CD4-positive, alpha-beta T cell (primary cell): ENCODE data around the gene PRR22. TPM values are rescaled to one million over a fixed set of nuclear protein-coding genes. Genes with fewer than 3 reads are reported as not detected.
"Not testable (repeated sequence)": the region's sequence is repeated elsewhere in the genome, so short reads cannot be mapped to it uniquely, and the experiment has no call there.

ENCODE experiments used
- ATAC-seq: fragments of 200-7000 bp; cut with Tn5 transposase; one replicate; pipeline ENCODE4 v1.10.0; 2022; ENCODE audit warnings: mild to moderate bottlenecking; ENCODE audit not compliant: poor library complexity
- CTCF ChIA-PET: fragments of 350-600 bp; sonication (Branson Sonifier 250); formaldehyde crosslinking; loops from one replicate; lab custom pipeline; 2021; ENCODE audit warnings: antibody characterized with exemption, inconsistent platforms; lab: Charles Lee
- POLR2A ChIA-PET: fragments of 350-600 bp; sonication (Branson Sonifier 250); formaldehyde crosslinking; loops from one replicate; lab custom pipeline; 2021; ENCODE audit warnings: antibody characterized with exemption, inconsistent platforms; lab: Charles Lee
- DNase-seq, 14 experiments: peaks; one replicate each; pipeline ENCODE4 v3.0.0-alpha.2; 2013 to 2020; ENCODE audit warnings: mixed read lengths in 2 of 14
- H3K27ac ChIP-seq, 2 donors: one replicate each; pipeline versions ENCODE4 v1.5.1 to v1.7.0; 2013; ENCODE audit warnings: low read length in 2 of 2, low read depth in 1 of 2, mild to moderate bottlenecking in 1 of 2
- H3K27me3 ChIP-seq, 2 experiments: 1 replicate in 1 of 2; 2 replicates in 1 of 2; pipeline versions ENCODE4 v1.6.1 to v1.7.0; 2013; ENCODE audit warnings: low read length in 2 of 2, control low read depth in 1 of 2, mild to moderate bottlenecking in 1 of 2, moderate library complexity in 1 of 2; ENCODE audit not compliant: insufficient read depth in 2 of 2, control insufficient read depth in 1 of 2
- H3K36me3 ChIP-seq: one replicate; pipeline ENCODE4 v1.6.1; 2013; ENCODE audit warnings: low read length, control low read depth; ENCODE audit not compliant: insufficient read depth
- H3K4me1 ChIP-seq: one replicate; pipeline ENCODE4 v1.6.1; 2013; ENCODE audit warnings: low read length, control low read depth; ENCODE audit not compliant: insufficient read depth
- H3K4me3 ChIP-seq: one replicate; pipeline ENCODE4 v1.5.1; 2013; ENCODE audit warnings: mild to moderate bottlenecking, low read length, moderate library complexity
- H3K9me3 ChIP-seq, 2 experiments: 1 replicate in 1 of 2; 2 replicates in 1 of 2; pipeline versions ENCODE4 v1.6.1 to v1.7.0; 2013; ENCODE audit warnings: low read length in 2 of 2, mild to moderate bottlenecking in 2 of 2, control low read depth in 1 of 2, moderate library complexity in 1 of 2; ENCODE audit not compliant: control insufficient read depth in 1 of 2, insufficient read depth in 1 of 2
- H3K27ac Mint-ChIP-seq: one replicate; pipeline ENCODE4 v1.8.0; 2020; ENCODE audit warnings: mixed read lengths
- H3K27me3 Mint-ChIP-seq: one replicate; pipeline ENCODE4 v1.8.0; 2021; ENCODE audit warnings: mixed read lengths
- H3K36me3 Mint-ChIP-seq: one replicate; pipeline ENCODE4 v1.8.0; 2021; ENCODE audit warnings: low read depth, mixed read lengths
- H3K4me1 Mint-ChIP-seq: one replicate; pipeline ENCODE4 v1.8.0; 2021; ENCODE audit warnings: low read depth, mixed read lengths
- H3K4me3 Mint-ChIP-seq: one replicate; pipeline ENCODE4 v1.8.0; 2020; ENCODE audit warnings: mild to moderate bottlenecking, mixed read lengths
- H3K9me3 Mint-ChIP-seq: one replicate; pipeline ENCODE4 v1.8.0; 2020; ENCODE audit warnings: mixed read lengths
- intact Hi-C, 2 experiments: fragments of 100-400 bp; cut with DNase I in 1 of 2; cut with micrococcal nuclease in 1 of 2; formaldehyde crosslinking; loops; one replicate each; pipeline versions ENCODE4 v1.15.1 to v1.9.0; 2023 to 2025; cut with DNase I, micrococcal nuclease
- total RNA-seq, 174 experiments: library from RNA in 2 of 174; stranded (reverse) in 2 of 174; gene quantifications; one replicate each; pipeline ENCODE4 v1.2.3 and lab custom pipeline; 2021 to 2026
- TF ChIP-seq, protein P1 (sequence below): fragments of 200-600 bp; IDR thresholded peaks from one replicate; pipeline ENCODE4 v1.8.0; 2022; ENCODE audit warnings: antibody characterized with exemption, mild to moderate bottlenecking

The PRR22 gene
- total RNA-seq, 2 experiments from 2014 or later: 3.1 to 4.9 TPM

GRCh38 chr19:5743630-5744029, 40.9 kb downstream of the PRR22 start:
- Mint-ChIP-seq H3K27me3 (peaks cover 7% of the 10 kb centered on the region), H3K4me3 (no peak overlapping the region), H3K4me1 (no peaks in the 10 kb centered on the region), H3K27ac (no peak overlapping the region), H3K36me3 (no peaks in the 10 kb centered on the region), H3K9me3 (no peaks in the 10 kb centered on the region)
- ATAC-seq (no peak), DNase-seq (no peak)
- no peaks in the 10 kb centered on the region for H3K4me1 ChIP-seq
- H3K36me3 ChIP-seq: no peaks in the 10 kb centered on the region
- CTCF ChIA-PET: no interaction called here
- TF ChIP-seq, protein P1, sequence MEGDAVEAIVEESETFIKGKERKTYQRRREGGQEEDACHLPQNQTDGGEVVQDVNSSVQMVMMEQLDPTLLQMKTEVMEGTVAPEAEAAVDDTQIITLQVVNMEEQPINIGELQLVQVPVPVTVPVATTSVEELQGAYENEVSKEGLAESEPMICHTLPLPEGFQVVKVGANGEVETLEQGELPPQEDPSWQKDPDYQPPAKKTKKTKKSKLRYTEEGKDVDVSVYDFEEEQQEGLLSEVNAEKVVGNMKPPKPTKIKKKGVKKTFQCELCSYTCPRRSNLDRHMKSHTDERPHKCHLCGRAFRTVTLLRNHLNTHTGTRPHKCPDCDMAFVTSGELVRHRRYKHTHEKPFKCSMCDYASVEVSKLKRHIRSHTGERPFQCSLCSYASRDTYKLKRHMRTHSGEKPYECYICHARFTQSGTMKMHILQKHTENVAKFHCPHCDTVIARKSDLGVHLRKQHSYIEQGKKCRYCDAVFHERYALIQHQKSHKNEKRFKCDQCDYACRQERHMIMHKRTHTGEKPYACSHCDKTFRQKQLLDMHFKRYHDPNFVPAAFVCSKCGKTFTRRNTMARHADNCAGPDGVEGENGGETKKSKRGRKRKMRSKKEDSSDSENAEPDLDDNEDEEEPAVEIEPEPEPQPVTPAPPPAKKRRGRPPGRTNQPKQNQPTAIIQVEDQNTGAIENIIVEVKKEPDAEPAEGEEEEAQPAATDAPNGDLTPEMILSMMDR: no peak
- no peak overlapping the region for H3K4me3 ChIP-seq
- H3K27ac ChIP-seq: no peak overlapping the region
- H3K27me3 ChIP-seq: no peaks in the 10 kb centered on the region
- no peaks in the 10 kb centered on the region for H3K9me3 ChIP-seq
- POLR2A ChIA-PET: no interaction called here
- intact Hi-C loops: no loop called here

DNA sequence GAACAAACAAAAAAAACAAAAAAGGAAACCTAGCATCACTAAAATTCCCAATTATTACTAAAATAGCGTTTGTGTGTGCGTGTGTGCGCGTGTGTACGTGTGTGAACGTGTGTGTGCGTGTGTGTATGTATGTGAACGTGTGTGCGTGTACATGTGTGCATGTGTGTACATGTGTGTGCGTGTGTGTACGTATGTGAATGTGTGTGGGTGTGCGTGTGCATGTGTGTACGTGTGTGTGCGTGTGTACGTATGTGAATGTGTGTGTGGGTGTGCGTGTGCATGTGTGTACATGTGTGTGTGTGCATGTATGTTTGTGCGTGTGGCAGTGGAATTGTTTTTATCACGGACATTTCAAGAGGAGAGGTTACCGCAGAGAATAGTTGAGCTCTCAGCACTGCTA, 42.5 kb downstream of the PRR22 start:
- no peaks in the 10 kb centered on the region for H3K4me1 Mint-ChIP-seq
- Histone ChIP-seq H3K4me3 (no peak overlapping the region), H3K36me3 (no peaks in the 10 kb centered on the region), H3K27ac (no peak overlapping the region), H3K27me3 (no peaks in the 10 kb centered on the region), H3K9me3 (no peaks in the 10 kb centered on the region), H3K4me1 (no peaks in the 10 kb centered on the region)
- H3K27ac Mint-ChIP-seq: no peak overlapping the region
- no peaks in the 10 kb centered on the region for H3K36me3 Mint-ChIP-seq
- ATAC-seq (no peak), DNase-seq (no peak)
- peaks cover 4% of the 10 kb centered on the region for H3K27me3 Mint-ChIP-seq
- TF ChIP-seq, protein P1: no peak
- POLR2A ChIA-PET: no interaction called here
- H3K9me3 Mint-ChIP-seq: no peaks in the 10 kb centered on the region
- H3K4me3 Mint-ChIP-seq: no peak overlapping the region
- intact Hi-C loops: no loop called here
- CTCF ChIA-PET: no interaction called here

- intact Hi-C loops: no loop called here
- ChIA-PET CTCF (no interaction called here), POLR2A (no interaction called here)
These were observed 46.1 kb downstream of the PRR22 start for GRCh38 chr19:5738423-5738822.

GRCh38 chr19:5733172-5733571, 51.4 kb downstream of the PRR22 start:
- H3K9me3 Mint-ChIP-seq, H3K4me1 Mint-ChIP-seq, H3K9me3 ChIP-seq, ATAC-seq, H3K4me1 ChIP-seq, H3K27me3 Mint-ChIP-seq, H3K27ac ChIP-seq, H3K36me3 Mint-ChIP-seq, intact Hi-C loops, POLR2A ChIA-PET, H3K27ac Mint-ChIP-seq, DNase-seq, H3K4me3 ChIP-seq, H3K36me3 ChIP-seq, H3K4me3 Mint-ChIP-seq, H3K27me3 ChIP-seq: not testable (repeated sequence)
- CTCF ChIA-PET: interaction anchor here (0.6 kb wide), 1 partner anchor 1775 kb away, joined by 4 read pairs; no protein-coding TSS in a partner anchor

More at GRCh38 chr19:5738423-5738822, 46.1 kb downstream of the PRR22 start:
- no peaks in the 10 kb centered on the region for H3K27me3 ChIP-seq
- H3K9me3 ChIP-seq: no peaks in the 10 kb centered on the region
- Mint-ChIP-seq H3K4me3 (no peak overlapping the region), H3K27me3 (peaks cover 6% of the 10 kb centered on the region), H3K4me1 (no peaks in the 10 kb centered on the region), H3K27ac (no peak overlapping the region), H3K9me3 (no peaks in the 10 kb centered on the region), H3K36me3 (no peaks in the 10 kb centered on the region)
- ATAC-seq: no peak
- H3K27ac ChIP-seq: no peak overlapping the region
- no peaks in the 10 kb centered on the region for H3K4me1 ChIP-seq
- DNase-seq: no peak
- H3K4me3 ChIP-seq: no peak overlapping the region
- no peaks in the 10 kb centered on the region for H3K36me3 ChIP-seq
- TF ChIP-seq, protein P1: no peak
